ENCODE data around the gene METTL21A. TPM values are rescaled to one million over a fixed set of nuclear protein-coding genes. Genes with fewer than 3 reads are reported as not detected.

Gene METTL21A
- total and polyA plus RNA-seq, 2 of the 4 experiments (the other 2 are of a cell fraction) = 5.9 to 11.6 TPM

GRCh38 chr2:207632575-207633493, 7.6 kb upstream of the METTL21A start:
- H3K18ac ChIP-seq (ENCODE audit: low read depth, low read length) = no peak overlapping the region
- no peak overlapping the region; the same call in 1 of the 2 replicates for H2BK20ac ChIP-seq (ENCODE audit: low read depth, low read length)
- no peak overlapping the region for H2AK9ac ChIP-seq (replicated peaks; ENCODE audit: low read depth, low read length, poor library complexity)
- DNase-seq (peak; percentile 58), ATAC-seq (ENCODE audit: low read depth) (peak; percentile 89)
- no peak overlapping the region for H3K27ac ChIP-seq (ENCODE audit: insufficient read depth, low read length)
- H3K4me1 ChIP-seq (ENCODE audit: control insufficient read depth, insufficient read depth, low read length) = peaks cover 7% of the 10 kb centered on the region; the same call in 1 of the 2 replicates
- 81% methylated on average over 3 of the region's 8 CpGs; no CpG with 5 or more reads in 1 of the 2 experiments for WGBS, 2 experiments (ENCODE audit: extremely low coverage in 2 of 2, insufficient read length in 1 of 2)
- no peak overlapping the region for H3K9ac ChIP-seq (ENCODE audit: low read depth, low read length)
- H3K4me3 ChIP-seq (ENCODE audit: insufficient read depth, low read depth, low read length) = no peak overlapping the region
- H2BK5ac ChIP-seq (ENCODE audit: low read depth, low read length, poor library complexity, severe bottlenecking) = no peak overlapping the region
- no peak for TF ChIP-seq SMC3 (IDR thresholded peaks at IDR 0.05; ENCODE audit: low read depth, low read length)
- TF ChIP-seq MAZ (IDR thresholded peaks at IDR 0.05; ENCODE audit: borderline replicate concordance, low read depth, low read length) = no peak
- TF ChIP-seq POLR2A (IDR thresholded peaks at IDR 0.05; ENCODE audit: low read depth, low read length) = no peak
- no peak for TF ChIP-seq MAFK (IDR thresholded peaks at IDR 0.05; ENCODE audit: low read depth, low read length)
- TF ChIP-seq NFE2L2 (IDR thresholded peaks at IDR 0.05; ENCODE audit: low read depth, low read length) = peak; percentile 74; the same call in 1 of the 2 replicates
- no peak for TF ChIP-seq MXI1 (IDR thresholded peaks at IDR 0.05; ENCODE audit: borderline replicate concordance, low read depth, low read length)
- no peak for TF ChIP-seq CTCF (conservative IDR thresholded peaks at IDR 0.05; ENCODE audit: low read depth, low read length)
- peak; percentile 30; the same call in 1 of the 2 replicates for TF ChIP-seq FOS (IDR thresholded peaks at IDR 0.05; ENCODE audit: low read depth, low read length)
- TF ChIP-seq CHD1 (IDR thresholded peaks at IDR 0.05; ENCODE audit: low read depth, low read length) = no peak
- TF ChIP-seq CEBPB (IDR thresholded peaks at IDR 0.05; ENCODE audit: low read depth, low read length) = peak; percentile 95
- TF ChIP-seq RFX5 (IDR thresholded peaks at IDR 0.05; ENCODE audit: low read depth, low read length) = no peak
- TF ChIP-seq USF2 (IDR thresholded peaks at IDR 0.05; ENCODE audit: low read depth, low read length) = no peak
- no peak for TF ChIP-seq RCOR1 (IDR thresholded peaks at IDR 0.05; ENCODE audit: insufficient replicate concordance, low read length)
- no peak for TF ChIP-seq BHLHE40 (IDR thresholded peaks at IDR 0.05; ENCODE audit: low read depth, low read length)
- TF ChIP-seq RAD21 (IDR thresholded peaks at IDR 0.05; ENCODE audit: low read length) = no peak
- H4K8ac ChIP-seq (ENCODE audit: low read depth in 2 of 2, low read length in 2 of 2) = no peak overlapping the region; a peak in 1 of 4 replicates
- H2BK120ac ChIP-seq (ENCODE audit: low read depth, low read length) = no peak overlapping the region
- POLR2A ChIA-PET (ENCODE audit: unreplicated experiment) = no interaction called here
- no peak overlapping the region for H3K4ac ChIP-seq (ENCODE audit: low read depth, low read length)
- no peak overlapping the region; the same call in 1 of the 2 replicates for H3K14ac ChIP-seq (replicated peaks; ENCODE audit: low read depth, low read length)
- H3K27me3 ChIP-seq (ENCODE audit: control insufficient read depth, insufficient read depth, low read length) = peaks cover 2% of the 10 kb centered on the region; the same call in 1 of the 2 replicates
- no TSS peak for BruUV-seq (replicated peaks)
- no peak overlapping the region for H3K23ac ChIP-seq (ENCODE audit: low read depth, low read length)
- CTCF ChIA-PET = interaction anchor here (0.6 to 1.0 kb wide), 3 partner anchors 101 to 671 kb away, joined by 3 to 4 read pairs (median 3); partner anchors contain the start of gene CREB1
- H2AFZ ChIP-seq (replicated peaks; ENCODE audit: low read length, poor library complexity) = no peak overlapping the region
- dilution Hi-C loops (cut with HindIII; ENCODE audit: low sequenced_read_pairs, unreplicated experiment) (no loop called here), intact Hi-C loops (cut with micrococcal nuclease) (loop anchor here (5.0 kb wide), 1 partner anchor 34 kb away; no protein-coding TSS in a partner anchor), in situ Hi-C loops (cut with MboI; ENCODE audit: low sequenced_read_pairs) (loop anchor here (25.0 kb wide), 1 partner anchor 429 kb away; no protein-coding TSS in a partner anchor)
- no peak overlapping the region for H4K5ac ChIP-seq (ENCODE audit: low read depth, low read length)
- 0 out of 3 replicates have a peak overlapping the region, but pooled peaks have one; percentile 1 for H2BK15ac ChIP-seq (ENCODE audit: low read depth, low read length)
- no peak overlapping the region; the same call in 1 of the 2 replicates for H3K4me2 ChIP-seq (ENCODE audit: low read depth, low read length)
- no peak overlapping the region for H3K56ac ChIP-seq (ENCODE audit: extremely low read depth, insufficient read depth, low read length)
- no peaks in the 10 kb centered on the region for H3K9me3 ChIP-seq (ENCODE audit: control insufficient read depth, insufficient read depth, low read length)
- H3K79me1 ChIP-seq (ENCODE audit: low read depth in 1 of 2, low read length in 2 of 2) = no peaks in the 10 kb centered on the region
- no peak overlapping the region for H4K91ac ChIP-seq (ENCODE audit: insufficient read depth, low read depth, low read length)
- H3K36me3 ChIP-seq (ENCODE audit: control insufficient read depth, insufficient read depth, low read length) = no peaks in the 10 kb centered on the region
- 0 out of 2 replicates have a peak, but pooled peaks cover 7% of the 10 kb centered on the region for H3K9me1 ChIP-seq (ENCODE audit: insufficient read depth, low read length)
- H2AK5ac ChIP-seq (ENCODE audit: low read depth, low read length) = no peak overlapping the region
- no peaks in the 10 kb centered on the region for H4K20me1 ChIP-seq (ENCODE audit: insufficient read depth, low read length)
